H1 (cell line): Measurements from ENCODE around the gene ZNF423. TPM values are rescaled to one million over a fixed set of nuclear protein-coding genes. Genes with fewer than 3 reads are reported as not detected.

Experiments
- BACH1 ChIP-seq: IDR thresholded peaks from 2 replicates; pipeline ENCODE4 v1.6.1; 2012; ENCODE audit warnings: low read length, improper control_type of control experiment
- CHD7 ChIP-seq: fragments of 300-600 bp; sonication (generic); IDR thresholded peaks from 2 replicates; pipeline ENCODE4 v1.7.1; 2012; ENCODE audit warnings: low read length, moderate library complexity, mild to moderate bottlenecking, inconsistent platforms; ENCODE audit not compliant: insufficient replicate concordance
- EZH2 ChIP-seq: fragments of 200-600 bp; sonication (generic); IDR thresholded peaks from 2 replicates; pipeline ENCODE4 v1.7.1; 2012; ENCODE audit warnings: low read depth, mild to moderate bottlenecking, moderate library complexity, low read length, inconsistent platforms; ENCODE audit not compliant: severe bottlenecking
- GTF2F1 ChIP-seq: IDR thresholded peaks from 2 replicates; pipeline ENCODE4 v1.6.1; 2012; ENCODE audit warnings: low read depth, low read length, improper control_type of control experiment, borderline replicate concordance
- JUND ChIP-seq: IDR thresholded peaks from 2 replicates; pipeline ENCODE4 v1.6.1; 2011; ENCODE audit warnings: mild to moderate bottlenecking, improper control_type of control experiment, low read length
- KDM4A ChIP-seq: IDR thresholded peaks from one replicate; pipeline ENCODE4 v1.7.1; 2012; ENCODE audit warnings: low read depth, mild to moderate bottlenecking, moderate library complexity, low read length, inconsistent platforms; ENCODE audit not compliant: severe bottlenecking
- PHF8 ChIP-seq: fragments of 200-600 bp; sonication (generic); conservative IDR thresholded peaks from 2 replicates; pipeline ENCODE4 v1.7.1; 2012; ENCODE audit warnings: low read depth, mild to moderate bottlenecking, inconsistent platforms, low read length, moderate library complexity
- POLR2A ChIP-seq, 2 experiments: IDR thresholded peaks; 1 replicate in 1 of 2; 2 replicates in 1 of 2; pipeline ENCODE4 v1.6.1; 2011; ENCODE audit warnings: low read depth in 2 of 2, low read length in 2 of 2, mild to moderate bottlenecking in 2 of 2; ENCODE audit errors: control extremely low read depth in 1 of 2
- RNF2 ChIP-seq: fragments of 200-900, 300-1000 bp; sonication (generic); IDR thresholded peaks from 2 replicates; pipeline ENCODE4 v1.7.1; 2016; ENCODE audit warnings: borderline replicate concordance, low read depth, mild to moderate bottlenecking, antibody characterized with exemption, low read length; ENCODE audit not compliant: poor library complexity, severe bottlenecking; ENCODE audit errors: missing control alignments
- SUZ12 ChIP-seq: fragments of 200-600 bp; sonication (generic); IDR thresholded peaks from 2 replicates; pipeline ENCODE4 v1.6.1; 2012; ENCODE audit warnings: mild to moderate bottlenecking, inconsistent platforms, low read length, moderate library complexity, mixed read lengths
- USF2 ChIP-seq: IDR thresholded peaks from 2 replicates; pipeline ENCODE4 v1.6.1; 2011; ENCODE audit warnings: low read length, improper control_type of control experiment
- polyA plus RNA-seq, 7 experiments: library from polyadenylated mRNA; depleted of rRNA in 3 of 7; stranded (reverse) in 5 of 7; unstranded in 2 of 7; fragments of >200 nt in 5 of 7; fragments of 200-250 nt in 2 of 7; gene quantifications; 1 replicate in 5 of 7; 2 replicates in 1 of 7; 4 replicates in 1 of 7; pipeline versions ENCODE4 v1.2.1 to v1.2.3, GENCODE V29; 2011 to 2013; ENCODE audit warnings: missing spikeins in 2 of 7, mixed read lengths in 2 of 7
- total RNA-seq: library from RNA; stranded (reverse); fragmentation: NEBNext Ultra II Directional; extraction: Animal tissue kit (Norgen Biotek cat#: 25700); gene quantifications from 2 replicates; pipeline ENCODE4 v1.2.1, GENCODE V29; 2021

The ZNF423 gene
- total and polyA plus RNA-seq, 2 of the 8 experiments (the other 6 are each of a cell fraction or from before 2014, with no cell fraction given), result 38.2 to 52.3 TPM

- no peak for TF ChIP-seq CHD7
- TF ChIP-seq JUND, result no peak
- TF ChIP-seq GTF2F1, result no peak
- no peak for TF ChIP-seq USF2
- TF ChIP-seq RNF2, result no peak
- no peak for TF ChIP-seq POLR2A (IDR thresholded peaks at IDR 0.05; ENCODE audit: control extremely low read depth in 1 of 2, low read depth in 2 of 2, low read length in 2 of 2)
- no peak for TF ChIP-seq SUZ12
- TF ChIP-seq PHF8, result no peak
- no peak for TF ChIP-seq EZH2
- no peak for TF ChIP-seq BACH1
- TF ChIP-seq KDM4A, result no peak
Observed at GRCh38 chr16:49554681-49555080, 301.2 kb downstream of the ZNF423 start (continued).
